Measurements from ENCODE around the gene TENM4.

The TENM4 gene

DNA sequence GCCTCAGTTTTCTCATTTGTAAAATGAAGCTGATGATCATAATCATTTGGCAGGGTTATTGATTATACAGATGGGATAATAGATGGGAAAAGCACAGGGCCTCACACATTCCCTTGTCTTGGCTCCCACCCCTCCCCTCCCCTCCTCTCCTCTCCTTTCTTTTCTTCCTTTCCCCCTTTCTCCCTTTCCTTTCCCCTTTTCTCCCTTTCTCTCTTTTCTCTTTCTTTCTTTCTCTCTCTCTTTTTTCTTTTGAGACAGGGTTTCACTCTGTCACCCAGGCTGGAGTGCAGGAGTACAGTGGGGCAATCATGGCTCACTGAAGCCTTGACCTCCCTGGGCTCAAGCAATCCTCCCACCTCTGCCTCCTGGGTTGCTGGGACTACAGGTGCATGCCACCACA, 705.1 kb downstream of the TENM4 start:
- no peak for DNase-seq (ENCODE audit: low read depth)
- TF ChIP-seq, protein P1, sequence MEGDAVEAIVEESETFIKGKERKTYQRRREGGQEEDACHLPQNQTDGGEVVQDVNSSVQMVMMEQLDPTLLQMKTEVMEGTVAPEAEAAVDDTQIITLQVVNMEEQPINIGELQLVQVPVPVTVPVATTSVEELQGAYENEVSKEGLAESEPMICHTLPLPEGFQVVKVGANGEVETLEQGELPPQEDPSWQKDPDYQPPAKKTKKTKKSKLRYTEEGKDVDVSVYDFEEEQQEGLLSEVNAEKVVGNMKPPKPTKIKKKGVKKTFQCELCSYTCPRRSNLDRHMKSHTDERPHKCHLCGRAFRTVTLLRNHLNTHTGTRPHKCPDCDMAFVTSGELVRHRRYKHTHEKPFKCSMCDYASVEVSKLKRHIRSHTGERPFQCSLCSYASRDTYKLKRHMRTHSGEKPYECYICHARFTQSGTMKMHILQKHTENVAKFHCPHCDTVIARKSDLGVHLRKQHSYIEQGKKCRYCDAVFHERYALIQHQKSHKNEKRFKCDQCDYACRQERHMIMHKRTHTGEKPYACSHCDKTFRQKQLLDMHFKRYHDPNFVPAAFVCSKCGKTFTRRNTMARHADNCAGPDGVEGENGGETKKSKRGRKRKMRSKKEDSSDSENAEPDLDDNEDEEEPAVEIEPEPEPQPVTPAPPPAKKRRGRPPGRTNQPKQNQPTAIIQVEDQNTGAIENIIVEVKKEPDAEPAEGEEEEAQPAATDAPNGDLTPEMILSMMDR (IDR thresholded peaks at IDR 0.05; ENCODE audit: control insufficient read depth, insufficient read depth, low read depth, low read length, missing control alignments), result no peak
- H3K4me3 ChIP-seq (ENCODE audit: control insufficient read depth, low read depth, low read length), result no peak overlapping the region

DNA sequence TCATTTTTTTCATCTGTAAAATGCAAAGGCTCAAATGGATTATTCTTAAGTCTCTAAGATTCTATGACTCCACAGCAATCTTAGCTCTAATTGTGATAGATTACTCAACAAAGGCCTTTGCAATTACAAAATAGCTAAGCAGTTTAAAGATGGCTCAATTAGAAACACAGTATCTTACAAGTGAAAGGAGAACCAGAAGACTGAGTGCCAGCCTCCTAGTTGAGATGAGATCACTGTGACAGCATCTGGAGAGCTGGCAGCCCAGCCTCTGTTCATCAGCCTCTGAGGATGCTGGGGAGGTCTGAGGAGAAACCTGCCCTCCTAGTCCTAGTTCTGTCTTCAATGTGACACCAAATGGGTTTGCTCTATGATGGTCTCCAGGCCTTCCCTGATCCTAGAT, 707.8 kb downstream of the TENM4 start:
- TF ChIP-seq, protein P1 (IDR thresholded peaks at IDR 0.05; ENCODE audit: control insufficient read depth, insufficient read depth, low read depth, low read length, missing control alignments), result no peak
- no peak for DNase-seq (ENCODE audit: low read depth)
- H3K4me3 ChIP-seq (ENCODE audit: control insufficient read depth, low read depth, low read length), result no peak overlapping the region

DNA sequence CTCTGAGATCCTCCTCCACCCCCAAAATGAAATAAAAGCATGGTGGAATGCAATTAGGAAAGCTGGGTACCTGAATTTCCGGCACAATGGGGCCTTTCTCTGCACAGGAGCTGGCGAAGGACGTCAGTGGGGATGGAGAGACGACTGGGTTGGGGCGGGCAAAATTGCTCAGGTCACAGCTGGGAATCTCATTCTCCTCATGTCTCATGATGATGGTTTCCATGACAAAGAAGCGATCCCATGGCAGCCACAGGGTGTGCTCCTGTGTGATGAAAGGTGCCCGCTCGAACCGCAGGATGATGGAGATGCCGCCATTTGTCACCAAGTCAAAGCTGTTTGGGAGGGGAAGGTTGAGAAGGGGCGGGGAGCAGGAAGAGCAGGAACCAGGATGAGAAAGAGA, 708.6 kb downstream of the TENM4 start:
- TF ChIP-seq, protein P1 (IDR thresholded peaks at IDR 0.05; ENCODE audit: control insufficient read depth, insufficient read depth, low read depth, low read length, missing control alignments), result no peak
- H3K4me3 ChIP-seq (ENCODE audit: control insufficient read depth, low read depth, low read length), result no peak overlapping the region
- no peak for DNase-seq (ENCODE audit: low read depth)

DNA sequence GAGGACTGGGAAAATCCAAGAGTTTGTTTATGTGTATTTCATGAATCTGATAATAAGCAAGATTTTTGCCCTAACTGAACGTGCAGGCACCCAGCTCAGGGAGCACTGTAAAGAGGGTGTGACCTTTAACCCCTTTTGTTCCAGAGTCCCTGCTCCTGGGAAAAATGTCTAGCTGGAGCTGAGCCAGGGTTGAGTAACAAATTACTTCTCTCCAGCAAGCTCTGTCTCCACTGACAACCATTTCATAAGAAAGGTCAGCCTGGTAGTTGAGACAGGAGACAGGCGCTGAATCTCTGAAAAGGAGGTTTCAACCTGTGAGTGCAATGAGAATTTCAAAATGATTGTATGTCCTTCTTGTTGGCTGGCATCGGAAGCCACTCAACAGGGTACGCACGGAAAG, 709.8 kb downstream of the TENM4 start:
- H3K4me3 ChIP-seq (ENCODE audit: control insufficient read depth, low read depth, low read length), result no peak overlapping the region
- DNase-seq (ENCODE audit: low read depth), result no peak
- TF ChIP-seq, protein P1 (IDR thresholded peaks at IDR 0.05; ENCODE audit: control insufficient read depth, insufficient read depth, low read depth, low read length, missing control alignments), result no peak

DNA sequence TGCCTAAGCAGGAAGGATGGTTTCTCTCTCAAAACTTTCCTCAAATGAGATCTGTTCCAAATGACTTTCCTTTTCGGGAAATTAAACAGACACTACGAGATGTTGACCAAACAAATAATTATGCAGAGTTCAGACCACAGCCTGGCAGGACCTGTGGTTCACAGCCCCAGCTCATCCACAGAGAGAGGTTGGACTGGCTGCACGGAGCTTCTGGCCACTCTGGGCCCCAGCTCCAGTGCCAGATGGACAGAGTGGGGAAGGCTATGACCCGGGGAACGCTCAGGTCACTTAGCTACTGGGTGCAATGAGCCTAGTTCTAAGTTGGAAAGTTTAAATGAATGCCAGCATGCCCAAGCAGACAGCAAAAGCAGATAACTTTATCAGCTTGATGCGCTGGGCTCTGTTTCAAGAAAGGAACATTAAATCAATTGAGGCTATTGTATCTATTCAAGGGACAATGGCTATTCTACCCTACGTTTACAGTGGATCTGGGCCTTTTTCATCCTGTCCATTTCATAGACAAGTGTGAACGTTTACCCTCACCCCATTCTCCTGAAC, 710.5 kb downstream of the TENM4 start:
- TF ChIP-seq, protein P1 (IDR thresholded peaks at IDR 0.05; ENCODE audit: control insufficient read depth, insufficient read depth, low read depth, low read length, missing control alignments), result no peak
- no peak overlapping the region for H3K4me3 ChIP-seq (ENCODE audit: control insufficient read depth, low read depth, low read length)
- DNase-seq (ENCODE audit: low read depth), result no peak

DNA sequence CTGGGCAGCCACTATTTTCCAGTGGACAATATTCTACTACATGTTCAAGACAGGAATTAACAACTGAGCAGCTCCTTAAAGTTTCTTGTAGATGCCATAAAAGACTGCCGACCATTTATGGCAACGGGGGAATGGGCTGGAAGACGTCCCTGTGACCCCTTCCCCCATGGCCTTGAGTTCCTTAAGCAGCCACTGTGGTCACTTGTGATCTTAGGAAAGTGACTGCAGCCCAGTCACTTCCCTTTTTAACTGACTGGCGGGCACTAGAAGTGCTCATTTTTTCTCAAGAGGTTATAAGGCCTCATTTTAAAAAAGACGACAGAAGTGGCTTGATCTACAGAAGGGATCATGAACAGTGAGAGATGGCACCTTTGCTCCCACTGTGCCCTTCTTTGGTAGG, 713.0 kb downstream of the TENM4 start:
- no peak for DNase-seq (ENCODE audit: low read depth)
- TF ChIP-seq, protein P1 (IDR thresholded peaks at IDR 0.05; ENCODE audit: control insufficient read depth, insufficient read depth, low read depth, low read length, missing control alignments), result no peak
- no peak overlapping the region for H3K4me3 ChIP-seq (ENCODE audit: control insufficient read depth, low read depth, low read length)

DNA sequence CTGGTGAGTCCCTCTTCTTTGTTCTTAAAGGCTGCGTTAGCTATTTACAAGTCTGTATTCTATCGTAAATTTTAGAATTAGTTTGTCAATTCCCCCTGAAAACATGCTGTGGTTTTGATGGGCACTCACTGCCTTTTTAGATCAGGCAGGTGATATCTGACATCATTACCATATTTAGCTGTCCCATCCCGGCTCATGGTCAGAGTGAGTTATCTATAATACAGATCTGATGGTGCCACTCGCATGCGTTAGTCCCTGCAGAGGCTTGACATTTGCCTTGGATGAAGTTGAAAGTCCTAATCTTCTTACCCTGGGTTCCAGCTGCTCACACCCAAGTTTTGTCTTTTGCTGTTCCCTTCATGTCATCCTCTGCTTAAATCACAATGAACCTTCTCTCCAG, 715.6 kb downstream of the TENM4 start:
- DNase-seq (ENCODE audit: low read depth), result no peak
- no peak overlapping the region for H3K4me3 ChIP-seq (ENCODE audit: control insufficient read depth, low read depth, low read length)
- TF ChIP-seq, protein P1 (IDR thresholded peaks at IDR 0.05; ENCODE audit: control insufficient read depth, insufficient read depth, low read depth, low read length, missing control alignments), result no peak
